GM23338 (cell line): ENCODE data around the gene PRUNE1. TPM values are rescaled to one million over a fixed set of nuclear protein-coding genes. Genes with fewer than 3 reads are reported as not detected.

ENCODE experiments used
- ATAC-seq: fragments of 200-7000 bp; cut with Tn5 transposase; 3 replicates; pipeline ENCODE4 v1.9.1; 2020
- DNase-seq: peaks from one replicate; pipeline ENCODE4 v3.0.0-alpha.2; 2015; ENCODE audit warnings: low spot score
- H2AFZ ChIP-seq: fragments of 200-600 bp; sonication (generic); 2 replicates; pipeline ENCODE4 v1.8.0; 2016; ENCODE audit warnings: antibody characterized with exemption, mild to moderate bottlenecking, moderate library complexity
- H3F3A ChIP-seq: fragments of 200-600 bp; sonication (generic); replicated peaks from 2 replicates; pipeline ENCODE4 v1.8.0; 2017; ENCODE audit warnings: antibody characterized with exemption, mixed run types, low read depth
- H3K27ac ChIP-seq: fragments of 200-600 bp; sonication (generic); 2 replicates; pipeline ENCODE4 v1.6.1; 2016; ENCODE audit warnings: low read depth
- H3K27me3 ChIP-seq: fragments of 200-600 bp; sonication (generic); 2 replicates; pipeline ENCODE4 v1.8.0; 2016; ENCODE audit warnings: mild to moderate bottlenecking, mixed run types, moderate library complexity; ENCODE audit not compliant: insufficient read depth
- H3K36me3 ChIP-seq: fragments of 200-600 bp; sonication (generic); 2 replicates; pipeline ENCODE4 v1.8.0; 2016; ENCODE audit warnings: mild to moderate bottlenecking; ENCODE audit not compliant: insufficient read depth
- H3K4me1 ChIP-seq: fragments of 200-600 bp; sonication (generic); 2 replicates; pipeline ENCODE4 v1.8.0; 2016; ENCODE audit warnings: mild to moderate bottlenecking, moderate library complexity; ENCODE audit not compliant: insufficient read depth
- H3K4me2 ChIP-seq: fragments of 200-600 bp; sonication (generic); 2 replicates; pipeline ENCODE4 v1.7.1; 2017; ENCODE audit warnings: mixed run types
- H3K4me3 ChIP-seq: fragments of 200-600 bp; sonication (generic); 2 replicates; pipeline ENCODE4 v1.6.1; 2016; ENCODE audit warnings: mixed run types
- H3K79me2 ChIP-seq: fragments of 200-600 bp; sonication (generic); replicated peaks from 2 replicates; pipeline ENCODE4 v1.8.0; 2017; ENCODE audit warnings: mild to moderate bottlenecking; ENCODE audit not compliant: insufficient read depth
- H3K9me2 ChIP-seq: fragments of 200-600 bp; sonication (generic); 2 replicates; pipeline ENCODE4 v1.8.0; 2017; ENCODE audit not compliant: insufficient read depth
- H4K20me1 ChIP-seq: fragments of 200-600 bp; sonication (generic); replicated peaks from 2 replicates; pipeline ENCODE4 v1.8.0; 2017; ENCODE audit warnings: mild to moderate bottlenecking; ENCODE audit not compliant: insufficient read depth
- H3K27ac Mint-ChIP-seq: 2 replicates; pipeline ENCODE4 v1.8.0; 2020; ENCODE audit warnings: inconsistent platforms, mild to moderate bottlenecking, moderate library complexity, mixed read lengths
- H3K27me3 Mint-ChIP-seq: 3 replicates; pipeline ENCODE4 v1.8.0; 2022; ENCODE audit warnings: low read depth, mild to moderate bottlenecking, moderate library complexity, mixed read lengths, inconsistent platforms; ENCODE audit not compliant: insufficient read depth, poor library complexity
- H3K36me3 Mint-ChIP-seq: 3 replicates; pipeline ENCODE4 v1.8.0; 2021; ENCODE audit warnings: low read depth, mild to moderate bottlenecking, inconsistent platforms, moderate library complexity, mixed read lengths
- H3K4me1 Mint-ChIP-seq: 3 replicates; pipeline ENCODE4 v1.8.0; 2020; ENCODE audit warnings: mild to moderate bottlenecking, inconsistent platforms, mixed read lengths
- H3K4me3 Mint-ChIP-seq: 3 replicates; pipeline ENCODE4 v1.8.0; 2021; ENCODE audit warnings: moderate library complexity, mild to moderate bottlenecking, inconsistent platforms, mixed read lengths
- H3K9me3 Mint-ChIP-seq: 3 replicates; pipeline ENCODE4 v1.8.0; 2020; ENCODE audit warnings: moderate library complexity, mild to moderate bottlenecking, inconsistent platforms, mixed read lengths
- CTCF ChIP-seq, 2 experiments: fragments of 200-600 bp in 1 of 2; sonication (generic) in 1 of 2; conservative IDR thresholded peaks; 2 replicates each; pipeline versions ENCODE4 v1.5.1 to v1.6.1; 2016 to 2017; ENCODE audit warnings: antibody characterized with exemption in 2 of 2, low read depth in 2 of 2, mild to moderate bottlenecking in 2 of 2, moderate library complexity in 1 of 2
- ETS1 ChIP-seq: IDR thresholded peaks from 2 replicates; pipeline ENCODE4 v1.6.1; 2016; ENCODE audit warnings: antibody characterized with exemption
- EZH2phosphoT487 ChIP-seq: fragments of 200-600 bp; sonication (generic); IDR thresholded peaks from one replicate; pipeline ENCODE4 v1.8.1; 2018; ENCODE audit warnings: antibody characterized with exemption; ENCODE audit not compliant: unreplicated experiment
- JUNB ChIP-seq: IDR thresholded peaks from one replicate; pipeline ENCODE4 v1.6.1; 2016; ENCODE audit warnings: antibody characterized with exemption; ENCODE audit not compliant: unreplicated experiment
- POLR2AphosphoS5 ChIP-seq: IDR thresholded peaks from 2 replicates; pipeline ENCODE4 v1.6.1; 2016; ENCODE audit warnings: antibody characterized with exemption, low read depth
- REST ChIP-seq: IDR thresholded peaks from one replicate; pipeline ENCODE4 v1.6.1; 2018; ENCODE audit warnings: antibody characterized with exemption; ENCODE audit not compliant: unreplicated experiment
- STAT1 ChIP-seq: IDR thresholded peaks from one replicate; pipeline ENCODE4 v1.6.1; 2016; ENCODE audit warnings: antibody characterized with exemption; ENCODE audit not compliant: unreplicated experiment
- ZNF462 ChIP-seq: fragments of 250-450 bp; sonication (Bioruptor Pico); IDR thresholded peaks from 2 replicates; pipeline ENCODE4 v1.5.0; 2020; ENCODE audit warnings: mild to moderate bottlenecking, moderate library complexity
- polyA plus RNA-seq: library from polyadenylated mRNA; unstranded; fragments of >200 nt; fragmentation: Nextera tagmentation; extraction: Ambion mirVana; gene quantifications from 2 replicates; pipeline ENCODE4 v1.2.1, GENCODE V29; 2016
- total RNA-seq: library from RNA; depleted of rRNA; stranded (reverse); fragments of >200 nt; shearing (Covaris generic); gene quantifications from 2 replicates; pipeline ENCODE4 v1.2.3, GENCODE V29; 2014

The PRUNE1 gene
- total and polyA plus RNA-seq, 2 experiments from 2014 or later = 14.7 to 33.2 TPM

- TF ChIP-seq POLR2AphosphoS5 = peak; percentile 40; the same call in 1 of the 2 replicates
Measured at GRCh38 chr1:150976879-150977694, 31.2 kb upstream of the PRUNE1 start (continued).

- peak overlapping the region; percentile 75 for H3K27ac ChIP-seq
- H2AFZ ChIP-seq = peak overlapping the region; percentile 74
- Mint-ChIP-seq H3K9me3 (peaks cover 4% of the 10 kb centered on the region; the same call in 1 of the 3 replicates), H3K27me3 (peaks cover 16% of the 10 kb centered on the region), H3K4me1 (peaks cover 56% of the 10 kb centered on the region), H3K4me3 (no peak overlapping the region; the same call in 2 of the 3 replicates), H3K27ac (peak overlapping the region; percentile 40; the same call in 1 of the 2 replicates), H3K36me3 (no peaks in the 10 kb centered on the region; the same call in 2 of the 3 replicates)
- peak overlapping the region; percentile 65 for H3K4me2 ChIP-seq
- H3K4me1 ChIP-seq = peaks cover 51% of the 10 kb centered on the region
- no peaks in the 10 kb centered on the region for H4K20me1 ChIP-seq
- H3K4me3 ChIP-seq = peak overlapping the region; percentile 41; the same call in 1 of the 2 replicates
- 0 out of 2 replicates have a peak, but pooled peaks cover 3% of the 10 kb centered on the region for H3K27me3 ChIP-seq
- peaks cover 16% of the 10 kb centered on the region for H3F3A ChIP-seq
- no peaks in the 10 kb centered on the region for H3K9me2 ChIP-seq
- DNase-seq (peak; percentile 97), ATAC-seq (peak; percentile 27)
- peaks cover 9% of the 10 kb centered on the region for H3K79me2 ChIP-seq
- no peaks in the 10 kb centered on the region for H3K36me3 ChIP-seq
- TF ChIP-seq JUNB (no peak), STAT1 (no peak), EZH2phosphoT487 (no peak), CTCF (conservative IDR thresholded peaks at IDR 0.05; ENCODE audit: low read depth in 2 of 2) (peak; percentile 100), REST (no peak), ZNF462 (no peak), POLR2AphosphoS5 (no peak), ETS1 (no peak)
Measured at GRCh38 chr1:150979092-150980056, 28.9 kb upstream of the PRUNE1 start.
